HCT116 (cell line): ENCODE measurements around the gene TFEB. TPM values are rescaled to one million over a fixed set of nuclear protein-coding genes. Genes with fewer than 3 reads are reported as not detected.
A peak's percentile ranks its signal among the peaks of the same experiment; 100 is the strongest.

ENCODE experiments used
- ATAC-seq: fragments of 200-7000 bp; cut with Tn5 transposase; 2 replicates; pipeline ENCODE4 v1.9.1; 2020; ENCODE audit warnings: mild to moderate bottlenecking, moderate library complexity
- BruUV-seq: library from RNA; stranded (reverse); fragments of 400-500 nt; replicated peaks from 2 replicates; lab custom pipeline; 2021; lab: Mats Ljungman, UMichigan
- CTCF ChIA-PET: fragments of 300-600 bp; sonication (Branson Sonifier 250); formaldehyde crosslinking; loops from one replicate; lab custom pipeline; 2021; ENCODE audit warnings: antibody characterized with exemption; lab: Charles Lee
- POLR2A ChIA-PET: fragments of 300-600, 350-600 bp; sonication (Branson Sonifier 250); formaldehyde crosslinking; loops from one replicate; lab custom pipeline; 2021; ENCODE audit warnings: antibody characterized with exemption; lab: Charles Lee
- RAD21 ChIA-PET, 2 experiments: fragments of 300-600 bp; sonication (Branson Sonifier 250); formaldehyde crosslinking; loops; one replicate each; lab custom pipeline; 2023; ENCODE audit warnings: low total read pairs in 2 of 2; ENCODE audit not compliant: uncharacterized antibody in 2 of 2, unreplicated experiment in 2 of 2, low non-redundant PET in 1 of 2; lab: Charles Lee
- DNase-seq: peaks from one replicate; pipeline ENCODE4 v3.0.0-alpha.2; 2010; ENCODE audit warnings: low read depth, low spot score
- H2AFZ ChIP-seq: fragments of 200-600 bp; shearing (Covaris generic), sonication (generic); 2 replicates; pipeline ENCODE4 v1.6.1; 2017; ENCODE audit warnings: low read depth, mixed run types, mixed read lengths, antibody characterized with exemption, low read length; ENCODE audit not compliant: poor library complexity, severe bottlenecking
- H3K27ac ChIP-seq: 2 replicates; pipeline ENCODE4 v1.5.1; 2012; ENCODE audit warnings: low read depth, low read length
- H3K27me3 ChIP-seq: fragments of 200-600 bp; sonication (generic); 2 replicates; pipeline ENCODE4 v1.6.1; 2016; ENCODE audit warnings: mixed run types, low read length, mixed read lengths; ENCODE audit not compliant: insufficient read depth
- H3K36me3 ChIP-seq, 2 experiments: fragments of 200-500 bp in 1 of 2; fragments of 200-600 bp in 1 of 2; sonication (Bioruptor generic) in 1 of 2; sonication (generic) in 1 of 2; 2 replicates each; pipeline versions ENCODE4 v1.5.1 to v1.6.1; 2014 to 2016; ENCODE audit warnings: low read length in 2 of 2, inconsistent platforms in 1 of 2, mixed read lengths in 1 of 2, mixed run types in 1 of 2; ENCODE audit not compliant: insufficient read depth in 2 of 2, control insufficient read depth in 1 of 2
- H3K4me1 ChIP-seq, 2 experiments: fragments of 200-600 bp in 1 of 2; sonication (generic) in 1 of 2; 2 replicates each; pipeline versions ENCODE4 v1.5.1 to v1.6.1; 2012 to 2017; ENCODE audit warnings: low read length in 2 of 2, inconsistent platforms in 1 of 2, mild to moderate bottlenecking in 1 of 2, mixed read lengths in 1 of 2, mixed run types in 1 of 2, moderate library complexity in 1 of 2; ENCODE audit not compliant: insufficient read depth in 2 of 2, control insufficient read depth in 1 of 2
- H3K4me2 ChIP-seq: fragments of 200-600 bp; sonication (generic); 2 replicates; pipeline ENCODE4 v1.6.1; 2017; ENCODE audit warnings: mixed run types, low read length, mixed read lengths
- H3K4me3 ChIP-seq, 2 experiments: fragments of 200-600 bp in 1 of 2; sonication (generic) in 1 of 2; replicated peaks in 1 of 2; 2 replicates each; pipeline ENCODE4 v1.5.1; 2011 to 2016; ENCODE audit warnings: low read length in 2 of 2, control low read depth in 1 of 2, low read depth in 1 of 2, mild to moderate bottlenecking in 1 of 2, mixed read lengths in 1 of 2, mixed run types in 1 of 2
- H3K79me2 ChIP-seq: fragments of 200-600 bp; sonication (generic); 2 replicates; pipeline ENCODE4 v1.6.1; 2017; ENCODE audit warnings: mild to moderate bottlenecking, mixed run types, low read length, moderate library complexity, mixed read lengths; ENCODE audit not compliant: insufficient read depth
- H3K9ac ChIP-seq: fragments of 200-600 bp; sonication (generic); 2 replicates; pipeline ENCODE4 v1.6.1; 2016; ENCODE audit warnings: low read length, mixed read lengths
- H3K9me2 ChIP-seq: fragments of 200-600 bp; sonication (generic), shearing (Covaris generic); 2 replicates; pipeline ENCODE4 v1.6.1; 2017; ENCODE audit warnings: mixed run types, mild to moderate bottlenecking, moderate library complexity; ENCODE audit not compliant: insufficient read depth
- H3K9me3 ChIP-seq, 2 experiments: fragments of 200-500 bp in 1 of 2; fragments of 200-600 bp in 1 of 2; sonication (Bioruptor generic) in 1 of 2; sonication (generic) in 1 of 2; 2 replicates each; pipeline ENCODE4 v1.6.1; 2014 to 2017; ENCODE audit warnings: low read length in 2 of 2, mixed read lengths in 2 of 2, inconsistent platforms in 1 of 2, low read depth in 1 of 2, mild to moderate bottlenecking in 1 of 2, mixed run types in 1 of 2, moderate library complexity in 1 of 2; ENCODE audit not compliant: control insufficient read depth in 1 of 2, insufficient read depth in 1 of 2
- H4K20me1 ChIP-seq: fragments of 200-600 bp; sonication (generic), shearing (Covaris generic); 2 replicates; pipeline ENCODE4 v1.6.1; 2017; ENCODE audit warnings: mixed run types, mild to moderate bottlenecking, moderate library complexity; ENCODE audit not compliant: insufficient read depth
- CBX3 ChIP-seq: IDR thresholded peaks from 2 replicates; pipeline ENCODE4 v1.6.1; 2012; ENCODE audit warnings: low read depth
- CTCF ChIP-seq, 3 experiments: fragments of 200-600 bp in 1 of 3; sonication (generic) in 1 of 3; IDR thresholded peaks in 2 of 3; conservative IDR thresholded peaks in 1 of 3; 2 replicates each; pipeline ENCODE4 v1.5.1; 2012 to 2017; ENCODE audit warnings: low read depth in 2 of 3, low read length in 2 of 3, antibody characterized with exemption in 1 of 3, borderline replicate concordance in 1 of 3, control low read depth in 1 of 3, mild to moderate bottlenecking in 1 of 3, mixed read lengths in 1 of 3, mixed run types in 1 of 3, moderate library complexity in 1 of 3; ENCODE audit not compliant: insufficient read depth in 1 of 3
- EZH2phosphoT487 ChIP-seq: fragments of 200-600 bp; IDR thresholded peaks from 2 replicates; pipeline ENCODE4 v1.6.1; 2018; ENCODE audit warnings: antibody characterized with exemption, borderline replicate concordance
- POLR2AphosphoS5 ChIP-seq: IDR thresholded peaks from 2 replicates; pipeline ENCODE4 v1.6.1; 2011; ENCODE audit warnings: mild to moderate bottlenecking, low read depth, low read length, moderate library complexity
- SIN3A ChIP-seq: IDR thresholded peaks from 2 replicates; pipeline ENCODE4 v1.6.1; 2012; ENCODE audit warnings: low read depth
- ZBTB33 ChIP-seq: IDR thresholded peaks from 2 replicates; pipeline ENCODE4 v1.6.1; 2011; ENCODE audit warnings: mild to moderate bottlenecking, low read length, moderate library complexity; ENCODE audit not compliant: insufficient replicate concordance; ENCODE audit errors: extremely low read depth
- ZNF274 ChIP-seq: fragments of 200-500 bp; sonication (Bioruptor generic); IDR thresholded peaks from 2 replicates; pipeline ENCODE4 v1.6.1; 2014; ENCODE audit warnings: mild to moderate bottlenecking, low read depth, low read length, inconsistent platforms
- intact Hi-C: fragments of 100-400 bp; cut with micrococcal nuclease; formaldehyde crosslinking; loops from 2 replicates; pipeline ENCODE4 v1.10.0; 2022
- total RNA-seq: library from RNA; stranded (reverse); gene quantifications from one replicate; pipeline ENCODE4 v1.2.1, GENCODE V29; 2021; ENCODE audit not compliant: unreplicated experiment

Gene TFEB
- total RNA-seq, 1 experiment from 2014 or later, result 4.8 TPM

DNA sequence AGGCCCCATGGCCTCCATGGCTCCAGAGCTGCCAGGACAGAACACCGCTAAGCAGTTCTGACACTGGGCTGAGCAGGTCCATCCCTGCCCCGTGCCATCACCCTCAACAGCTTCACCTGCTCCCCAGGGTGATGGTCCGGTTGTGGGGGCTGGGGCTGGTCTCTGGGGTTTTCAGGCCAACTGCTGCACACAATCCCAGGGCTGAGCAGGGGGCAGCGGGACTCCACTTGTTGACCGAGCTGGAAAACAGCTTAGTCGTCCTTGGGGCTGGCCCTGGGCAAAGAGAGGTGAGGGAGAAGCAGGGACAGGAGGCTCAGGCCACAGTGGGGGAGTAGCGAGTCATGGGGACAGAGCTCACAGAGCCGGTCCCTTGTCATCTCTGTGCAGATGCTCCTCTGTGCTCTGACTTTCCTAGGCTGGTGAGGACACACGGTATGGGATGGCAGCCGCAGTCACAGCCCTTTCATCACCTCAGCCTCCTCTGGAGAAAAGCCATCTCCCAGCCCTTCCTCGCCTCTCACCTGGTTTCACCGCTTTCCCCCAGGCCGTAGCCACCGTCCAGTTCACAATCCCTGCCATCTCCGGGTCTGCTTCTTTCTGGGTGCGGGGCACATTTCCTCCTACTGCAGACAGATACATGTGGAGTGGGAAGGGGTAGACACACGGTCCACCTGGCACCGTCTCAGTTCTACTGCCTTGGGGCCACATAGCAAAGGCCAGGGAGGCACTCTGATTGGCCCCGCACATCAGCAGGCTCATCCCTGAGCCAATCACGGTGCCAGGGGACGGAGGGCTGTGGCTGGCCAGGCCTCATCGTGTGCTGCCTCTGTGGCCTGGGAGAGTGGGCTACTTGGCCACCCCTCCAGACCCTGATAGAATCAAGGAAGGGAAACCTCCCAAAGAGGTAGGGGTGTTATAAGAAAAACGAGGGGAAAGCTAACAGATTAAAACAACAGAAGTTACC lies 78.0 kb downstream of the TFEB start:
- ATAC-seq (peak; percentile 53; the same call in 1 of the 2 replicates), DNase-seq (no peak)
- TF ChIP-seq SIN3A (no peak), EZH2phosphoT487 (no peak), POLR2AphosphoS5 (no peak), ZBTB33 (no peak), CTCF (IDR thresholded peaks at IDR 0.05 in 2 of 3, conservative IDR thresholded peaks at IDR 0.05 in 1 of 3; ENCODE audit: borderline replicate concordance in 1 of 3, insufficient read depth in 1 of 3, low read depth in 2 of 3, low read length in 2 of 3) (no peak), CBX3 (no peak), ZNF274 (no peak)
- Histone ChIP-seq H4K20me1 (no peaks in the 10 kb centered on the region), H3K4me2 (no peak overlapping the region), H3K36me3 (no peaks in the 10 kb centered on the region), H3K79me2 (no peaks in the 10 kb centered on the region), H3K9ac (no peak overlapping the region), H3K27ac (no peak overlapping the region), H3K9me2 (no peaks in the 10 kb centered on the region), H3K27me3 (peaks cover 6% of the 10 kb centered on the region; the same call in 1 of the 2 replicates), H3K4me1 (no peaks in the 10 kb centered on the region), H3K4me3 (no peak overlapping the region), H3K9me3 (no peaks in the 10 kb centered on the region), H2AFZ (no peak overlapping the region)
- ChIA-PET POLR2A (no interaction called here), RAD21 (no interaction called here), CTCF (no interaction called here)
- no TSS peak for BruUV-seq
- intact Hi-C loops, result no loop called here
